Activated CD8-positive, alpha-beta memory T cell treated with anti-CD3 and anti-CD28 coated beads for 1 hour (primary cell): ENCODE data around the gene RUNDC1.

Source experiments
- DNase-seq, 2 donors: peaks; one replicate each; pipeline ENCODE4 v3.0.0-alpha.2; 2020; ENCODE audit warnings: low read depth in 1 of 2; ENCODE audit errors: extremely low read depth in 1 of 2

Gene RUNDC1

GRCh38 chr17:43016216-43016615, 35.9 kb downstream of the RUNDC1 start:
- no peak for DNase-seq

DNA sequence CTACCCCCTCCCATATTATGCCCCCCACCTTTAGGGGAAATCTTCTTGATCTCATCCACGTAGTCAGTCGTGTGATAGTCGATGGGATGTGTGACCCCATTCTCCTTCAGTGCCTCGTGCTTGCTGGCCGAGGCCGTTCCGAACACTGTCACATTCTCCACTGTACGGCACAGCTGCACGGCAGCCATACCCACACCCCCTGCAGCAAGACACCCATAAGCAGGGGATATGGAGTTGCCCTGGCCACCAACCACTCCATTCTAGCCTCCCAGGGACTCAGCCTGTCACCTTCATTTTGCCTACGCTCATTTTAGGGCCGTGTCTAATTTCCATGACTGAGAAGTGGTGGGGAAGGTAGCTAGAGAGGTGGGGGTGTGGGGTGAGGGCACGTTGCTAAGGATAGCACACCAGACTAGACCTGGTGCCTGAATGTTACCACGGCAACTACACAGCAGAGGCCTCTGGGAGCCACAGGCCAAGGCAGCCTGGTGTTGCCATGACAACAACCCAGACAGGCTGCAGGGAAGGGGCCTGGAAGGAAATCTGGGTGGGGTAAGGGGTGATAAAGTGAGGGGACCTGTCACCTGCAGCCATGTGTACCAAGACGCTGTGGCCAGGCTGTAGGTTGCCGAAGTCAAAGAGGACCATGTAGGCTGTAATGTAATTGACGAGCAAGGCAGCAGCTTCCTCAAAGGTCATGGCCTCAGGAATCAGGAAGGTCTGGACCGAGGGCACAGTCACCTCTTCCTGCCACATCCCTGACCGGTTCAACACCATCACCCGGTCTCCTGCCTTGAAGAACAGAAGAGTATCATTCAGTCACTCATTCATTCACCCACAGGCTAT, 37.9 kb downstream of the RUNDC1 start:
- DNase-seq, result no peak

DNA sequence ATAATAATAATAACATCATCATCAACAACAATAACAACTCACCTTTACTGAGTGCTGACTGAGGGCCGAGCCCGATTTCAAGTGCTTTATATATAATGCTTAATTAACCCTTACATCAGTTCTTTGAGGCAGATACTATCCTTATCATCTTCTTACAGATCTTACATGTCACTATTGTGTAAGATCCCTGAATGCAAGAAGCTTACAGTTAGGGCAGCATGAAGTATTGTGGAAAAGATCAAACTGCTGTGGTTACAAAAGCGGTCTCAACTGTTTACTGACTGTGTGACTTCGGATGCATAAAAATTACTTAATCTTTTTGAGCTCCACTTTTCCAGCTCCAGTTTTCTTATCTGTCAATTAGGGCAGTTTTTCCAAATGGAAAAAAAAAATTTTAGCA, 38.6 kb downstream of the RUNDC1 start:
- DNase-seq, result no peak

DNA sequence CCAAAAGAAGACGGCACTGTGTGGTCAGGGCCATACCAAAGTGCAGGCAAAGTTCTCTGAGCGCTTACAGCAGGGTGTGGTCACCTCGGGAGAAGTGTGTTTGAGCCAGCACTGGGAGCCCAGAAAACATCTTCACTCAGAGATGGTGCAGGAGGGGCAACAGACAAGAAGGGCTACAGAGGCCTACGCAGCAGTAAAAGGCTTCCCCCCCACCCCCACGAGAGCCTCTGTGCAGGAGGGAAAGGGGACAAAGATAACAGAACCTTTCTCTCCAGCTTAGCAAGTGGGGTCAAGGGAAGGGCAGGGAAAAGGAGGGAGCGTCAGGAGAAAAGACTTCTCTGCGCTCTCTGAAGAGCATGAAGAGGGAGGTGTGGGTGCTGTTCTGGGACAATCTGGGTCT, 39.1 kb downstream of the RUNDC1 start:
- no peak for DNase-seq

- DNase-seq, result no peak
Measured at GRCh38 chr17:43020030-43020621, 39.8 kb downstream of the RUNDC1 start.

DNA sequence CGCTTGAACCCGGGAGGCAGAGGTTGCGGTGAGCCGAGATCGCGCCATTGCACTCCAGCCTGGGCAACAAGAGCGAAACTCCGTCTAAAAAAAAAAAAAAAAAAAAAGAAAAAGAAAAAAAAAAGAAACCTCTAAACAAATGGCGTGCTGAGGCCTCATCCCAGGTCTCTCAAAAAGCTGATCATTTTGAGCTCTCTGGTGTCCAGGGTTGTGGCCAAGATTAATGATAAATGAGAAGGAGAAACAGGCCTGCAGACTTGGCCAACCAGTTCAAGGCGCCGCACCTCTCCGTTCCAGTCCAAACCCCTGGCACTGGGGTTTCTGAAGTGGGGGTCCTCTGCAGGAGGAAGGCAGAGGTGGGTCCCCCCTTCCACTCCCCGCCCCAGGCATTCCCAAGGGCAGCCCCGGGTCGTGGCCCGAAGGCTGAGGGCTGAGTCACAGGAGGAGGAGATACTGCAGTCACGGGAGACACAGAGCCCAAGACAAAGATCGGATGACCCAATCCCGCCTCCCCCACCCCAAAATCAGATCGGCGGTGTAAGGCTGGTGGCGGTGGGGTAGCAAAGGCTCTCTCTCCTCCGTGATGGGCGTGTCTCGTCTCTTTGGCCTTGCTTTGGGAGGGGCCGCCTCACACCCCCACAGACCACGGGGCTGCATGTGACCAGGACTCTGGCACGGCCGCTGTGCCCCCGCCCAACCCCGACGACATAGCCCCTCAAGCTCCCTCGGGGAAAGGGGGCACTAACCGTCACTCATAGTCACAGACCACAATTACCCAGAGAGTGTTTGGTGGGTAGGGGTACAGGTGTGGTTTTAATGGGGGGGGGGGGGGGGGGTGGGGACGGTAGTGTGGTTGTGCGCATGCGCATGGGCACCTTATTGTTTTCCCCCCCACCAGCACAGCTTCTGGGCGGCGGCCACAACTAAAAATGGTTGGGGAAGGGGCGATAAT, 40.7 kb downstream of the RUNDC1 start:
- peak in 1 of 2 donors; percentile 23 for DNase-seq

DNA sequence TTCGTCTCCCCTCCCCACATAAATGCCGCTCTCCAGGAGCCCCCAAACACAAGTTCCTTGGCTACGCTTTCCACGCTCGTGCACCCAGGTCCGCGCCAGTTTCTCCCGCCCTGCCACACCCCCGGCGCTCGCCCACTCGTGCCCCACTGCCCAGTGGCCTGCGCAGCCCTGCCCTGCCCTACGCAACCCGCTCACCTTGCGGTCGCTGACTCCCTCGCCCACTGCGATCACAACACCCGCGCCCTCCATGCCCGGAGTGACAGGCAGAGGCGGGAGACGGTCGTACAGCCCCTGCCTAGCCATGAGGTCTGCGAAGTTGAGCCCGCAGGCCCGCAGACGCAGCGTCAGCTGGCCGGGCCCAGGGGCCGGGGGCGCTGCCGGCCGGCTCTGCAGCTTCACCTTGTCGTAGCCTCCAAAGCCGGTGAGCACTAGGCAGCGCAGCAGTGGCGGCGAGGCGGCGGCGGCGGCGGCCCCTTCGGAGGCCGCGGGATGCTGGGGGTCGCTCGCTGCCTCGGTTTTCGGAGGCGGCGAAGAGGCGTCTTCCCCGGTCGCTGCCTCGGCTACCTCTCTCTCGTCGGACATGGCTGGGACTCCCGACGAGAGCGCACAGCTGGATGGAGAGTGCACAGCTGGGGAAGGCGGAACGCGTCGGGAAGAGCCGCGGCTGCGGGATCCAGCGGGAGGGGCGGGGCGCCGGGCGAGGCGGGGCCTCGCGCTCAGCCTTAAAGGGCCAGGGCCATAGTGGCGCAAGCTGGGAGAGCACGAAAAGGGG, 41.6 kb downstream of the RUNDC1 start, which contains the start of gene VAT1:
TSS of gene VAT1 (minus strand) at position 645 of the 772 bp plus-strand sequence. CDS start at position 582, 63 bp downstream.
- peak in 1 of 2 donors; percentile 46 for DNase-seq

DNA sequence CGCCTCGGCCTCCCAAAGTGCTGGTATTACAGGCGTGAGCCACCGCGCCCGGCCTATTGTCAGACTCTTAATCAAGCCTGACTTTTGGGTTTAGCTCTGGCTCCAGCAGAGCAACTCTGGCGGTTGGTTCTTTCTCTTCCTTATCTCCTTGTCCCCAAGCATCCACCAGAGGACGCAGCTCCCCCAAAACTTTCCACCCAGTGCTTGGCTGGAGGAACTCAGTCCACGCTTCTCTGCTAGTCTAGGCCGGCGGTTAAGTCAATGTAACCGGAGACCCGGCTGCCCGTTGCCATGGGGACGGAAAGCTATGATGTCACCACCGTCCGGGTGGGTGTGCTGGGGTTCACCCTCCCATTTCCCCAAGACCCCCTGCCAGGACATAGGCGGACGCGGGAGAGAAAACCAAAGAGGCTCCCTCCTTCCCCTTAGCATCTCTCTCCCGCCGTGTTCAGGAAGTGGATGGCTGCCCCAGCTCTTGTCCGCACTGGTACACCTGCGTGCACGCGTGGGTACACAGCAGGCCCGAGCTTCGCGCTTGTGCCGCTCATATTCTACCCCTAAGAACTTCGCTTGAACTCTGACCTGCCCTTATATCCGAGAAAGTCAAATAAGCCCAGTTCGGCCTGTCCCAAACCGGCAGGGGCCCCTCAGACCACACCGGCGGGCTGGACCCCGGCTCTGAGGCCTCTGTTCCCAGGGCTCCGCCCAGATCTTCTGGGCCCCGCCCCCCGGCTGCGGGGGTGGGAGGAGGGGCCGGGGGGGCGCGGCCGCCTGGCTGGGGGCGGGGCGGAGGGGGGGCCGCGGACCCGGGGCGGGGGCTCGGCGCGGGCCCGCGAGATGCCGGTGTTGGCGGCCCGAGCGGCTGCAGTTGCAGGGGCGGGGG, 44.3 kb downstream of the RUNDC1 start, which contains the start of gene RND2:
TSS of gene RND2 (plus strand) at position 825 of the 883 bp plus-strand sequence. CDS start 117 bp downstream, outside the sequence.
- DNase-seq, result peak; percentile 55 to 65

DNA sequence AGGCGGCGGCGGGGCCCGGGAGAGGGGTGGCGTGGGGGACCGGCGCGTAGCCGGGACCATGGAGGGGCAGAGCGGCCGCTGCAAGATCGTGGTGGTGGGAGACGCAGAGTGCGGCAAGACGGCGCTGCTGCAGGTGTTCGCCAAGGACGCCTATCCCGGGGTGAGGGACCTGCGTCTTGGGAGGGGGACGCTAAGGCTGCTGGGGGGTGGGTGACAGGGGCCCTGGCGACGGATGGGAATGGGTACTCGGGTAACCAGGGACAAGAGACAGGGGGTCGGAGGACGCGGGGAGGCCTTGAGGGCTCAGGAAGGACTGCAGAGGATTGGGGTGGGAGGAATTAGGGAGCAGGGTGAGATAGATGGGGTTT, 44.9 kb downstream of the RUNDC1 start:
- no peak for DNase-seq

- no peak for DNase-seq
Measured at GRCh38 chr17:43025766-43026537, 45.6 kb downstream of the RUNDC1 start.

DNA sequence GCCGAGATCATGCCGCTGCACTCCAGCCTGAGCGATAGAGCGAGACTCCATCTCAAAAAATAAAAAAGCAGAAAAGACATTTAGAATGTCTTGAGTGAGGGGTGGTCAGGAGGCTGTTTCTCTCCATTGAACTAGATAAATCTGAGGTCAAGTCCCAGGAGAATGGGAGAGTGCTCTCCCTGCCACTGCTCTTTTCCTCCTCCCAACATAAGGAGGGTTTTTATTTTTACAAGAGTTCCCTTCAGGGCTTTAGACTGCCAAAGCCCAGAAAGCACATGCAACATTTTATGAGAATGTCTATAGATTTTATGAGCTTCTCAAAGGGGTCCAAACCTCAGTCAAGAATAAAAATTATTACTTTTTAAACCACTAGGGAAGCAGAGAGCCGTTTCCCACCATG, 46.2 kb downstream of the RUNDC1 start:
- no peak for DNase-seq

DNA sequence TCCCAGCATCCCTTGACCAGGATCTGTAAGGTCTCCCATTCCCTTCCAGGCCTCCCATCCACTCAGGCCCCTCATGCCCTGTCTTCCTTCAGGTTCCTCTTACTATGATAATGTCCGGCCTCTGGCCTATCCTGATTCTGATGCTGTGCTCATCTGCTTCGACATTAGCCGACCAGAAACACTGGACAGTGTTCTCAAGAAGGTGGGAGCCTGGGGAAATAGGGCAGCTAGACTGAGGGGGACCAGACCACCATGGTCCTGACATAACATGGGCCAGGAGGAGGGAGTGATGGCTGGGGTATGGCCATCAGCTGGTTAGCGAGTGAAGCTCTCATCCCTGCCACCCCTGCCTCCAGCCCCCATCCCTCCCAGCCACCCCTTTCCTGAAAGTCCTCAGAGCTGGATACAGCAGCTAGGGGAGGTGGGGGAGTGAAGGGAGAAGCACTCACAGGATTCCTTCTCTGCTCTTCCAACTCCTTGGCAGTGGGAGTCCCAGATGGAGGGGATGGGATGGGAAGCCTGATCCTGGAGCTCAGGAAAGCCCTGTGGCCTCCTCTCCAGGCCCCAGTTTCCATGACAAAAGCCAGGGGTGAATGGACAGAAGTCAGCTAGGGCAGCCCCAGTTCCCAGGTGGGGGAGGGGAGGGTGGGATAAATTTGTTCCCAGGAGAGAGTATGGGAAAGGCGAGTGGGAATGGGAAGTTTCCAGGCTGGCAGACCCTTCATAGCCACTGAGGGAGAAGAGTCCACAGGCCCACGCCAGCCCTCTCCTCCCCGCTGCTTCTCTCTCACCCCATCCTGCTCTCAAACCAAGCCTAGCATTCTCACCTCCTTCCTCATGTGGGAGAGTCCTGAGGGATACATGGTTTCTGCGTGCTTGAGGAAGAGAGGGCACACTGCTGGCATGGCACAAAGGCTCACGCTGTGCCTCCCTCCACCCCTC, 47.0 kb downstream of the RUNDC1 start:
- DNase-seq, result no peak

DNA sequence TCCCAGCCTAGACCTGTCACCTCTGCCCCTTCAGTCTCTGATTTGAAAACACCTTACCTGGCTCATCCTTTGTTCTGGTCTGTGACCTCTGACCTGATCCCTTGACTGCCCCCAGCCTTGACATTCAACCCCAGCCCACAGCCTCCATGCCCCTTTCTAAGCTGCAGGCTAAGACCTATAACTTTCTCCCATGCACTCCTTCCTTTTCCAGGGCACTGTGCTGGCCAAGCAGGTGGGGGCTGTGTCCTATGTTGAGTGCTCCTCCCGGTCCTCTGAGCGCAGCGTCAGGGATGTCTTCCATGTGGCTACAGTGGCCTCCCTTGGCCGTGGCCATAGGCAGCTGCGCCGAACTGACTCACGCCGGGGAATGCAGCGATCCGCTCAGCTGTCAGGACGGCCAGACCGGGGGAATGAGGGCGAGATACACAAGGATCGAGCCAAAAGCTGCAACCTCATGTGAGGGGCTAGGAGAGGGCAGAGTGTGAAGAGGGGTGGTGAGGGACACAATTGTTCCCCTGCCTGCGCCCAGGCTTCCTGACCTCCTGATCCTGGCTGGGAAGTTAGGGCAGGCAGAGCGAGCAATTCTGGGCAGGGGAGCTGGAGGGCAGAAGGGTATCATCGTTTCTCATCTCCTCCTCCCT, 48.0 kb downstream of the RUNDC1 start:
- DNase-seq, result no peak

DNA sequence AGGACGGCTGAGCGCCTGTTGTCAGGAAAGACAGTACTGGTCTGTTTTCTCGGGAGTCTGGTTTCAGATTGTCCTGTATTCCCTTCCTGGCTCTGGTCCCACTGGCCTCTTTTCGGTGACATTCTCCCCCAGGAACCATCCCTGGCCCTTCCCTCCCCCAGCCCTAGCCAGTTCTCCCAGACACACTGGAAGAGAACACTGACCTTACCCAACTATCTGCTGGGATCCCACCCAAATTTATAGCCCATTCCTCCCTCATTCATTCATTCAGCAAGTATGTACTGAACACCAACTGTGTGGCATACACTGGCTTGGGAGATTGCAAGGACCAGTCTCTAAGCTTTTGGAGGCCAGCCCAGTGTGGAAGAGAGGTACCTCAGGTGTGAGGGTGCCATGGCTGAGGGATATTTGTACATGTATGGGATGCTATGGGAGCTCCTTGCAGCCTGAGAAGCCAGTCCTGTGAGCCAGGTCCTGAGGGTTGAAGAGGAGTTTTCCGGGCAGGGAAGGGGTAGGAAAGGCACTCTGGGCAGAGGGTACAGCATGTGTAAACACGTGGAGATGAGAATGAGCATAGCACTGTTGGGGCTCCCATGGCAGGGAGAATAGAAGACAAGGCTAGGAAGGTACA, 49.9 kb downstream of the RUNDC1 start:
- DNase-seq, result no peak

DNA sequence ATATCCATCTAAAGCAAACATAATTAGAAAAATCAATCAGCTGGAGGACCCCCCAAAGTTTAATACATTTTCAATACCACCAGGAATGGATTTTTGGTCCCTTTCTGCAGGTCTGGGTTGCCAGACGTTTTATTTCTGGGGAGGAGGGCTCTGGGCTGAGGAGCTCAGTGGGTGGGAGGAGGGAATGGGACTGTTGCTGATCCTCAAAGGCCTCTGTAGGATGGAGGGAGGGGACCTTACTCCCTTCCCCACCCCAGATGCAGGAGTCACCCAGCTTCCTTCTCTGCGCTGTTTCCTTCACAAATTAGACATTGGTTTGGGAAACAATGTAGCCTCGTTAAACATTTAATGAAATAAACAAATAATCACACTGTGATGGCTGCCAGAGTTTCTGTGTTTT, 51.3 kb downstream of the RUNDC1 start:
- DNase-seq, result no peak
